LoVo (cell line): ENCODE results near the gene HS3ST4.

Source experiments
- DNase-seq: peaks from one replicate; pipeline ENCODE4 v3.0.0-alpha.2; 2016; ENCODE audit warnings: low spot score

Gene HS3ST4

GRCh38 chr16:25896411-25896810 is 204.7 kb downstream of the HS3ST4 start:
- DNase-seq = no peak

- no peak for DNase-seq
These were observed 205.9 kb downstream of the HS3ST4 start for GRCh38 chr16:25897702-25898101.

GRCh38 chr16:25905810-25906209 is 214.1 kb downstream of the HS3ST4 start:
- DNase-seq = no peak

GRCh38 chr16:25910971-25911370 is 219.2 kb downstream of the HS3ST4 start:
- no peak for DNase-seq

- DNase-seq = no peak
These were observed 220.6 kb downstream of the HS3ST4 start for GRCh38 chr16:25912321-25912720.

- DNase-seq = no peak
These were observed 222.7 kb downstream of the HS3ST4 start for GRCh38 chr16:25914357-25914962.

GRCh38 chr16:25916037-25916436 is 224.3 kb downstream of the HS3ST4 start:
- DNase-seq = no peak

GRCh38 chr16:25922438-25922837 is 230.7 kb downstream of the HS3ST4 start:
- DNase-seq = no peak

- no peak for DNase-seq
These were observed 233.7 kb downstream of the HS3ST4 start for GRCh38 chr16:25925421-25925820.

GRCh38 chr16:25931473-25932035 is 239.8 kb downstream of the HS3ST4 start:
- DNase-seq = no peak

GRCh38 chr16:25941800-25942499 is 250.2 kb downstream of the HS3ST4 start:
- DNase-seq = no peak

- DNase-seq = no peak
These were observed 259.0 kb downstream of the HS3ST4 start for GRCh38 chr16:25950586-25951281.

GRCh38 chr16:25951999-25952398 is 260.2 kb downstream of the HS3ST4 start:
- no peak for DNase-seq

GRCh38 chr16:25952983-25953382 is 261.2 kb downstream of the HS3ST4 start:
- no peak for DNase-seq

- DNase-seq = no peak
These were observed 265.9 kb downstream of the HS3ST4 start for GRCh38 chr16:25957707-25958106.

GRCh38 chr16:25959221-25959620 is 267.5 kb downstream of the HS3ST4 start:
- DNase-seq = no peak

GRCh38 chr16:25966172-25967097 is 274.7 kb downstream of the HS3ST4 start:
- DNase-seq = no peak

- DNase-seq = no peak
These were observed 285.4 kb downstream of the HS3ST4 start for GRCh38 chr16:25977121-25977520.

GRCh38 chr16:25978218-25978617 is 286.5 kb downstream of the HS3ST4 start:
- DNase-seq = no peak

- no peak for DNase-seq
These were observed 296.3 kb downstream of the HS3ST4 start for GRCh38 chr16:25988084-25988483.

GRCh38 chr16:25988882-25989281 is 297.1 kb downstream of the HS3ST4 start:
- DNase-seq = no peak

GRCh38 chr16:25996052-25996451 is 304.3 kb downstream of the HS3ST4 start:
- no peak for DNase-seq
